Measurements from ENCODE around the gene AAMP.
"Not testable (repeated sequence)": the region's sequence is repeated elsewhere in the genome, so short reads cannot be mapped to it uniquely, and the experiment has no call there.

The AAMP gene

GRCh38 chr2:218269900-218270720 is at the start of gene AAMP, which contains the start of gene PNKD:
Gene AAMP, minus strand, starts transcription at chr2:218270137. Its CDS starts 51 bp downstream, at chr2:218270086.
Gene PNKD, plus strand, starts transcription at chr2:218270519. Its CDS starts 17 bp downstream, at chr2:218270536.
- Histone ChIP-seq H3K27me3 (ENCODE audit: control insufficient read depth in 2 of 2, insufficient read depth in 2 of 2, low read length in 2 of 2) (no peaks in the 10 kb centered on the region), H3K9ac (ENCODE audit: low read depth in 1 of 2, low read length in 2 of 2) (peak within 1 kb of the TSS; percentile 93 to 94), H3K36me3 (ENCODE audit: control insufficient read depth in 2 of 2, insufficient read depth in 2 of 2, low read length in 2 of 2) (peaks cover 32 to 37% of the 10 kb centered on the region in 2 donors), H3K27ac (ENCODE audit: low read depth in 2 of 2, low read length in 2 of 2) (peak within 1 kb of the TSS; percentile 89 to 92), H3K4me1 (ENCODE audit: control insufficient read depth in 2 of 2, insufficient read depth in 2 of 2, low read length in 2 of 2) (peaks cover 54 to 56% of the 10 kb centered on the region in 2 donors), H3K4me3 (ENCODE audit: low read length in 2 of 2) (peak within 1 kb of the TSS; percentile 96 to 98), H3K9me3 (ENCODE audit: control insufficient read depth in 2 of 2, low read length in 2 of 2) (no peaks in the 10 kb centered on the region)

GRCh38 chr2:218318241-218318640 is 48.3 kb upstream of the AAMP start:
- Histone ChIP-seq H3K4me1 (ENCODE audit: control insufficient read depth in 2 of 2, insufficient read depth in 2 of 2, low read length in 2 of 2) (peaks cover 6 to 22% of the 10 kb centered on the region in 2 donors), H3K9ac (ENCODE audit: low read depth in 1 of 2, low read length in 2 of 2) (no peak overlapping the region), H3K4me3 (ENCODE audit: low read length in 2 of 2) (no peak overlapping the region), H3K27ac (ENCODE audit: low read depth in 2 of 2, low read length in 2 of 2) (no peak overlapping the region), H3K36me3 (ENCODE audit: control insufficient read depth in 2 of 2, insufficient read depth in 2 of 2, low read length in 2 of 2) (no peaks in the 10 kb centered on the region), H3K27me3 (ENCODE audit: control insufficient read depth in 2 of 2, insufficient read depth in 2 of 2, low read length in 2 of 2) (no peaks in the 10 kb centered on the region), H3K9me3 (ENCODE audit: control insufficient read depth in 2 of 2, low read length in 2 of 2) (no peaks in the 10 kb centered on the region)

GRCh38 chr2:218317835-218318234 is 47.9 kb upstream of the AAMP start:
- no peaks in the 10 kb centered on the region for H3K27me3 ChIP-seq (ENCODE audit: control insufficient read depth in 2 of 2, insufficient read depth in 2 of 2, low read length in 2 of 2)
- no peak overlapping the region for H3K27ac ChIP-seq (ENCODE audit: low read depth in 2 of 2, low read length in 2 of 2)
- H3K9ac ChIP-seq (ENCODE audit: low read depth in 1 of 2, low read length in 2 of 2), result no peak overlapping the region
- no peaks in the 10 kb centered on the region for H3K9me3 ChIP-seq (ENCODE audit: control insufficient read depth in 2 of 2, low read length in 2 of 2)
- H3K4me3 ChIP-seq (ENCODE audit: low read length in 2 of 2), result no peak overlapping the region
- no peaks in the 10 kb centered on the region for H3K36me3 ChIP-seq (ENCODE audit: control insufficient read depth in 2 of 2, insufficient read depth in 2 of 2, low read length in 2 of 2)
- H3K4me1 ChIP-seq (ENCODE audit: control insufficient read depth in 2 of 2, insufficient read depth in 2 of 2, low read length in 2 of 2), result peaks cover 6 to 22% of the 10 kb centered on the region in 2 donors

- Histone ChIP-seq H3K27me3 (ENCODE audit: control insufficient read depth in 2 of 2, insufficient read depth in 2 of 2, low read length in 2 of 2) (no peaks in the 10 kb centered on the region), H3K36me3 (ENCODE audit: control insufficient read depth in 2 of 2, insufficient read depth in 2 of 2, low read length in 2 of 2) (no peaks in the 10 kb centered on the region), H3K4me1 (ENCODE audit: control insufficient read depth in 2 of 2, insufficient read depth in 2 of 2, low read length in 2 of 2) (peaks cover 3 to 22% of the 10 kb centered on the region in 2 donors), H3K9me3 (ENCODE audit: control insufficient read depth in 2 of 2, low read length in 2 of 2) (no peaks in the 10 kb centered on the region), H3K27ac (ENCODE audit: low read depth in 2 of 2, low read length in 2 of 2) (peak overlapping the region in 1 of 2 donors; percentile 46), H3K9ac (ENCODE audit: low read depth in 1 of 2, low read length in 2 of 2) (peak overlapping the region in 1 of 2 donors; percentile 32), H3K4me3 (ENCODE audit: low read length in 2 of 2) (no peak overlapping the region)
These were observed 47.3 kb upstream of the AAMP start for GRCh38 chr2:218317303-218317630.

GRCh38 chr2:218315397-218315796 is 45.5 kb upstream of the AAMP start:
- H3K4me1 ChIP-seq (ENCODE audit: control insufficient read depth in 2 of 2, insufficient read depth in 2 of 2, low read length in 2 of 2), result peaks cover 6 to 36% of the 10 kb centered on the region in 2 donors
- peak overlapping the region; percentile 5 to 6 for H3K27ac ChIP-seq (ENCODE audit: low read depth in 2 of 2, low read length in 2 of 2)
- no peaks in the 10 kb centered on the region for H3K36me3 ChIP-seq (ENCODE audit: control insufficient read depth in 2 of 2, insufficient read depth in 2 of 2, low read length in 2 of 2)
- H3K9ac ChIP-seq (ENCODE audit: low read depth in 1 of 2, low read length in 2 of 2), result no peak overlapping the region
- no peaks in the 10 kb centered on the region for H3K9me3 ChIP-seq (ENCODE audit: control insufficient read depth in 2 of 2, low read length in 2 of 2)
- H3K4me3 ChIP-seq (ENCODE audit: low read length in 2 of 2), result no peak overlapping the region
- no peaks in the 10 kb centered on the region for H3K27me3 ChIP-seq (ENCODE audit: control insufficient read depth in 2 of 2, insufficient read depth in 2 of 2, low read length in 2 of 2)

- H3K9ac ChIP-seq (ENCODE audit: low read depth in 1 of 2, low read length in 2 of 2); H3K36me3 ChIP-seq (ENCODE audit: control insufficient read depth in 2 of 2, insufficient read depth in 2 of 2, low read length in 2 of 2); H3K27me3 ChIP-seq (ENCODE audit: control insufficient read depth in 2 of 2, insufficient read depth in 2 of 2, low read length in 2 of 2); H3K9me3 ChIP-seq (ENCODE audit: control insufficient read depth in 2 of 2, low read length in 2 of 2); H3K27ac ChIP-seq (ENCODE audit: low read depth in 2 of 2, low read length in 2 of 2); H3K4me3 ChIP-seq (ENCODE audit: low read length in 2 of 2): not testable (repeated sequence)
- H3K4me1 ChIP-seq (ENCODE audit: control insufficient read depth in 2 of 2, insufficient read depth in 2 of 2, low read length in 2 of 2), result peaks cover 6 to 37% of the 10 kb centered on the region in 2 donors
These were observed 44.8 kb upstream of the AAMP start for GRCh38 chr2:218314764-218315163.

- Histone ChIP-seq H3K9ac (ENCODE audit: low read depth in 1 of 2, low read length in 2 of 2) (no peak overlapping the region), H3K27ac (ENCODE audit: low read depth in 2 of 2, low read length in 2 of 2) (no peak overlapping the region), H3K9me3 (ENCODE audit: control insufficient read depth in 2 of 2, low read length in 2 of 2) (no peaks in the 10 kb centered on the region), H3K4me3 (ENCODE audit: low read length in 2 of 2) (no peak overlapping the region), H3K36me3 (ENCODE audit: control insufficient read depth in 2 of 2, insufficient read depth in 2 of 2, low read length in 2 of 2) (no peaks in the 10 kb centered on the region), H3K4me1 (ENCODE audit: control insufficient read depth in 2 of 2, insufficient read depth in 2 of 2, low read length in 2 of 2) (peaks cover 6 to 37% of the 10 kb centered on the region in 2 donors), H3K27me3 (ENCODE audit: control insufficient read depth in 2 of 2, insufficient read depth in 2 of 2, low read length in 2 of 2) (no peaks in the 10 kb centered on the region)
These were observed 43.4 kb upstream of the AAMP start for GRCh38 chr2:218313356-218313755.

- H3K4me3 ChIP-seq (ENCODE audit: low read length in 2 of 2), result peak overlapping the region in 1 of 2 donors; percentile 9
- peaks cover 6 to 35% of the 10 kb centered on the region in 2 donors for H3K4me1 ChIP-seq (ENCODE audit: control insufficient read depth in 2 of 2, insufficient read depth in 2 of 2, low read length in 2 of 2)
- H3K36me3 ChIP-seq (ENCODE audit: control insufficient read depth in 2 of 2, insufficient read depth in 2 of 2, low read length in 2 of 2), result no peaks in the 10 kb centered on the region
- H3K9me3 ChIP-seq (ENCODE audit: control insufficient read depth in 2 of 2, low read length in 2 of 2), result no peaks in the 10 kb centered on the region
- no peaks in the 10 kb centered on the region for H3K27me3 ChIP-seq (ENCODE audit: control insufficient read depth in 2 of 2, insufficient read depth in 2 of 2, low read length in 2 of 2)
- no peak overlapping the region for H3K9ac ChIP-seq (ENCODE audit: low read depth in 1 of 2, low read length in 2 of 2)
- peak overlapping the region; percentile 87 to 89 for H3K27ac ChIP-seq (ENCODE audit: low read depth in 2 of 2, low read length in 2 of 2)
These were observed 42.4 kb upstream of the AAMP start for GRCh38 chr2:218312267-218312756.

- not testable (repeated sequence) for H3K9ac ChIP-seq (ENCODE audit: low read depth in 1 of 2, low read length in 2 of 2); H3K27me3 ChIP-seq (ENCODE audit: control insufficient read depth in 2 of 2, insufficient read depth in 2 of 2, low read length in 2 of 2); H3K36me3 ChIP-seq (ENCODE audit: control insufficient read depth in 2 of 2, insufficient read depth in 2 of 2, low read length in 2 of 2); H3K9me3 ChIP-seq (ENCODE audit: control insufficient read depth in 2 of 2, low read length in 2 of 2)
- H3K27ac ChIP-seq (ENCODE audit: low read depth in 2 of 2, low read length in 2 of 2), result peak overlapping the region; percentile 87 to 89
- peaks cover 6 to 28% of the 10 kb centered on the region in 2 donors for H3K4me1 ChIP-seq (ENCODE audit: control insufficient read depth in 2 of 2, insufficient read depth in 2 of 2, low read length in 2 of 2)
- peak overlapping the region in 1 of 2 donors; percentile 26 for H3K4me3 ChIP-seq (ENCODE audit: low read length in 2 of 2)
These were observed 41.8 kb upstream of the AAMP start for GRCh38 chr2:218311541-218312266.
